Mesenchymal stem cell (in vitro differentiated cells and primary cell): ENCODE results near the gene DDX53.

Source experiments
- DNase-seq: peaks from one replicate; pipeline ENCODE4 v3.0.0-alpha.2; 2013
- H2AFZ ChIP-seq: one replicate; pipeline ENCODE4 v1.6.1; 2013; ENCODE audit warnings: low read depth, mild to moderate bottlenecking, control low read depth, inconsistent platforms, low read length, moderate library complexity
- H2AK5ac ChIP-seq: 2 replicates; pipeline ENCODE4 v1.6.1; 2013; ENCODE audit warnings: low read length, moderate library complexity, mild to moderate bottlenecking, inconsistent platforms; ENCODE audit not compliant: severe bottlenecking
- H2BK120ac ChIP-seq: one replicate; pipeline ENCODE4 v1.6.1; 2013; ENCODE audit warnings: low read depth, mild to moderate bottlenecking, inconsistent platforms, low read length, moderate library complexity
- H2BK12ac ChIP-seq, 2 experiments: one replicate each; pipeline ENCODE4 v1.6.1; 2013; ENCODE audit warnings: inconsistent platforms in 2 of 2, low read length in 2 of 2, mild to moderate bottlenecking in 2 of 2, moderate library complexity in 2 of 2, control low read depth in 1 of 2
- H2BK15ac ChIP-seq: one replicate; pipeline ENCODE4 v1.6.1; 2013; ENCODE audit warnings: mild to moderate bottlenecking, low read depth, inconsistent platforms; ENCODE audit not compliant: poor library complexity, severe bottlenecking
- H2BK5ac ChIP-seq: 2 replicates; pipeline ENCODE4 v1.6.1; 2013; ENCODE audit warnings: low read depth, mild to moderate bottlenecking, low read length, control low read depth, inconsistent platforms; ENCODE audit not compliant: poor library complexity, severe bottlenecking
- H3K14ac ChIP-seq, 2 experiments: one replicate each; pipeline ENCODE4 v1.6.1; 2013; ENCODE audit warnings: inconsistent platforms in 2 of 2, low read length in 2 of 2, control low read depth in 1 of 2, mild to moderate bottlenecking in 1 of 2, moderate library complexity in 1 of 2
- H3K18ac ChIP-seq, 2 experiments: one replicate each; pipeline ENCODE4 v1.6.1; 2013; ENCODE audit warnings: inconsistent platforms in 2 of 2, low read length in 2 of 2, control low read depth in 1 of 2, low read depth in 1 of 2, mild to moderate bottlenecking in 1 of 2
- H3K23ac ChIP-seq, 2 experiments: one replicate each; pipeline ENCODE4 v1.6.1; 2013; ENCODE audit warnings: inconsistent platforms in 2 of 2, low read length in 2 of 2, mild to moderate bottlenecking in 2 of 2, moderate library complexity in 2 of 2, control low read depth in 1 of 2
- H3K27ac ChIP-seq: 2 replicates; pipeline ENCODE4 v1.5.1; 2013; ENCODE audit warnings: mild to moderate bottlenecking, moderate library complexity, low read length, control low read depth, inconsistent platforms; ENCODE audit not compliant: poor library complexity, severe bottlenecking
- H3K27me3 ChIP-seq, 2 experiments: 2 replicates each; pipeline versions ENCODE4 v1.6.1 to v1.7.0; 2013; ENCODE audit warnings: low read length in 2 of 2, mild to moderate bottlenecking in 2 of 2, moderate library complexity in 2 of 2, control low read depth in 1 of 2, inconsistent platforms in 1 of 2; ENCODE audit not compliant: control insufficient read depth in 1 of 2, insufficient read depth in 1 of 2
- H3K36me3 ChIP-seq, 2 experiments: 2 replicates each; pipeline versions ENCODE4 v1.6.1 to v1.7.0; 2013; ENCODE audit warnings: low read length in 2 of 2, control low read depth in 1 of 2, inconsistent platforms in 1 of 2, low read depth in 1 of 2, mild to moderate bottlenecking in 1 of 2; ENCODE audit not compliant: insufficient read depth in 2 of 2, control insufficient read depth in 1 of 2
- H3K4ac ChIP-seq, 2 experiments: one replicate each; pipeline ENCODE4 v1.6.1; 2013; ENCODE audit warnings: inconsistent platforms in 2 of 2, low read length in 2 of 2, mild to moderate bottlenecking in 2 of 2, moderate library complexity in 2 of 2, control low read depth in 1 of 2, low read depth in 1 of 2
- H3K4me1 ChIP-seq: 2 replicates; pipeline ENCODE4 v1.6.1; 2013; ENCODE audit warnings: low read depth, low read length, control low read depth; ENCODE audit not compliant: control insufficient read depth, insufficient read depth
- H3K4me2 ChIP-seq: 2 replicates; pipeline ENCODE4 v1.6.1; 2013; ENCODE audit warnings: low read length, mild to moderate bottlenecking, inconsistent platforms; ENCODE audit not compliant: poor library complexity, severe bottlenecking
- H3K4me3 ChIP-seq, 2 experiments: 2 replicates each; pipeline versions ENCODE4 v1.5.1 to v1.7.0; 2013; ENCODE audit warnings: low read length in 2 of 2, mild to moderate bottlenecking in 2 of 2, control low read depth in 1 of 2, low read depth in 1 of 2; ENCODE audit not compliant: insufficient read depth in 1 of 2
- H3K79me1 ChIP-seq: replicated peaks from 2 replicates; pipeline ENCODE4 v1.6.1; 2013; ENCODE audit warnings: mild to moderate bottlenecking, control low read depth, low read length, inconsistent platforms; ENCODE audit not compliant: poor library complexity, severe bottlenecking
- H3K9ac ChIP-seq: 2 replicates; pipeline ENCODE4 v1.7.0; 2013; ENCODE audit warnings: mild to moderate bottlenecking, low read length, moderate library complexity
- H3K9me3 ChIP-seq: 2 replicates; pipeline ENCODE4 v1.7.0; 2013; ENCODE audit warnings: mild to moderate bottlenecking, low read length; ENCODE audit not compliant: control insufficient read depth
- H4K8ac ChIP-seq: one replicate; pipeline ENCODE4 v1.6.1; 2013; ENCODE audit warnings: inconsistent platforms, mild to moderate bottlenecking, low read length, moderate library complexity
- H4K91ac ChIP-seq: one replicate; pipeline ENCODE4 v1.6.1; 2013; ENCODE audit warnings: mild to moderate bottlenecking, low read length, inconsistent platforms
- WGBS: methylation state at CpG from one replicate; pipeline ENCODE4 v1.1.7; 2013; ENCODE audit warnings: mixed read lengths; 5-methylcytosine and 5-hydroxymethylcytosine counted together

DDX53 gene

GRCh38 chrX:22987452-22987851 is 12.3 kb upstream of the DDX53 start:
- H2AFZ ChIP-seq, result no peak overlapping the region
- no peak overlapping the region for H2AK5ac ChIP-seq
- H2BK15ac ChIP-seq, result no peak overlapping the region
- no peaks in the 10 kb centered on the region for H3K36me3 ChIP-seq
- peaks cover 0 to 4% of the 10 kb centered on the region in 2 experiments for H3K27me3 ChIP-seq
- H2BK120ac ChIP-seq, result no peak overlapping the region
- no peak overlapping the region for H3K4ac ChIP-seq
- H3K9ac ChIP-seq, result no peak overlapping the region
- no peaks in the 10 kb centered on the region for H3K9me3 ChIP-seq
- no peaks in the 10 kb centered on the region for H3K79me1 ChIP-seq
- WGBS, result no CpG with 5 or more reads among the region's 1 CpG
- H4K8ac ChIP-seq, result no peak overlapping the region
- H3K4me2 ChIP-seq, result no peak overlapping the region
- H3K4me3 ChIP-seq, result no peak overlapping the region
- no peak overlapping the region for H2BK12ac ChIP-seq
- H3K14ac ChIP-seq, result no peak overlapping the region
- H3K23ac ChIP-seq, result no peak overlapping the region
- no peak overlapping the region for H3K27ac ChIP-seq
- DNase-seq, result peak; percentile 60
- H3K4me1 ChIP-seq, result no peaks in the 10 kb centered on the region
- no peak overlapping the region for H2BK5ac ChIP-seq
- H4K91ac ChIP-seq, result no peak overlapping the region
- H3K18ac ChIP-seq, result no peak overlapping the region

GRCh38 chrX:23003116-23003515 is 3.4 kb downstream of the DDX53 start:
- H2BK120ac ChIP-seq, result no peak overlapping the region
- no peak overlapping the region for H3K4me2 ChIP-seq
- H3K9ac ChIP-seq, result no peak overlapping the region
- H3K18ac ChIP-seq, result no peak overlapping the region
- H3K4ac ChIP-seq, result no peak overlapping the region
- no peak overlapping the region for H2BK5ac ChIP-seq
- H4K91ac ChIP-seq, result no peak overlapping the region
- no peak overlapping the region for H2BK15ac ChIP-seq
- no peak overlapping the region for H3K14ac ChIP-seq
- H3K27me3 ChIP-seq, result no peaks in the 10 kb centered on the region
- WGBS, result no CpG with 5 or more reads among the region's 2 CpGs
- H3K79me1 ChIP-seq, result no peaks in the 10 kb centered on the region
- no peak overlapping the region for H3K4me3 ChIP-seq
- no peak overlapping the region for H2AK5ac ChIP-seq
- no peak overlapping the region for H2BK12ac ChIP-seq
- no peak overlapping the region for H3K27ac ChIP-seq
- no peak overlapping the region for H2AFZ ChIP-seq
- H4K8ac ChIP-seq, result no peak overlapping the region
- peak; percentile 68 for DNase-seq
- no peaks in the 10 kb centered on the region for H3K4me1 ChIP-seq
- no peaks in the 10 kb centered on the region for H3K36me3 ChIP-seq
- H3K9me3 ChIP-seq, result no peaks in the 10 kb centered on the region
- H3K23ac ChIP-seq, result no peak overlapping the region

GRCh38 chrX:23008431-23009099 is 8.8 kb downstream of the DDX53 start:
- H2BK5ac ChIP-seq, result no peak overlapping the region
- H3K4me2 ChIP-seq, result no peak overlapping the region

GRCh38 chrX:23012162-23012561 is 12.4 kb downstream of the DDX53 start:
- H3K4me3 ChIP-seq, result no peak overlapping the region
- no peak overlapping the region for H2BK5ac ChIP-seq
- no peaks in the 10 kb centered on the region for H3K27me3 ChIP-seq
- no peak overlapping the region for H3K9ac ChIP-seq
- H3K23ac ChIP-seq, result no peak overlapping the region
- no peaks in the 10 kb centered on the region for H3K36me3 ChIP-seq
- H4K91ac ChIP-seq, result no peak overlapping the region
- no peak overlapping the region for H2BK120ac ChIP-seq
- H3K79me1 ChIP-seq, result no peaks in the 10 kb centered on the region
- no peak overlapping the region for H2AFZ ChIP-seq
- no peak overlapping the region for H3K14ac ChIP-seq
- H3K4me2 ChIP-seq, result no peak overlapping the region
- H3K18ac ChIP-seq, result no peak overlapping the region
- no peak overlapping the region for H4K8ac ChIP-seq
- no peak overlapping the region for H2BK15ac ChIP-seq
- no peak overlapping the region for H2AK5ac ChIP-seq
- no peak overlapping the region for H3K27ac ChIP-seq
- H3K4ac ChIP-seq, result no peak overlapping the region
- H2BK12ac ChIP-seq, result no peak overlapping the region
- no peaks in the 10 kb centered on the region for H3K4me1 ChIP-seq
- H3K9me3 ChIP-seq, result no peaks in the 10 kb centered on the region
- DNase-seq, result no peak
- WGBS, result no CpG with 5 or more reads among the region's 2 CpGs

More at GRCh38 chrX:23008431-23009099, 8.8 kb downstream of the DDX53 start:
- Histone ChIP-seq H2BK15ac (no peak overlapping the region), H4K8ac (no peak overlapping the region), H4K91ac (no peak overlapping the region), H3K9ac (no peak overlapping the region), H2BK12ac (no peak overlapping the region), H2AFZ (no peak overlapping the region), H3K4me1 (no peaks in the 10 kb centered on the region), H3K4ac (no peak overlapping the region), H2AK5ac (no peak overlapping the region), H3K9me3 (no peaks in the 10 kb centered on the region), H3K27me3 (no peaks in the 10 kb centered on the region), H3K14ac (no peak overlapping the region), H3K18ac (no peak overlapping the region), H3K27ac (no peak overlapping the region), H3K79me1 (no peaks in the 10 kb centered on the region), H2BK120ac (no peak overlapping the region), H3K23ac (no peak overlapping the region), H3K4me3 (no peak overlapping the region), H3K36me3 (no peaks in the 10 kb centered on the region)
- WGBS, result 0% methylated on average over 1 of the region's 1 CpG
- peak; percentile 40 for DNase-seq
